Thyroid gland (tissue), 4 donors: ENCODE measurements around the gene AGAP4.
"Not testable (repeated sequence)": the region's sequence is repeated elsewhere in the genome, so short reads cannot be mapped to it uniquely, and the experiment has no call there.

ENCODE experiments used
- CTCF ChIP-seq, 6 experiments: fragments of 200-600 bp in 3 of 6; fragments of 450-650 bp in 3 of 6; sonication (generic) in 3 of 6; IDR thresholded peaks; one replicate each; pipeline ENCODE4 v1.5.1; 2016 to 2019; ENCODE audit warnings: antibody characterized with exemption in 6 of 6, mild to moderate bottlenecking in 2 of 6, inconsistent platforms in 1 of 6, moderate library complexity in 1 of 6
- POLR2A ChIP-seq, 2 donors: fragments of 450-650 bp; IDR thresholded peaks; one replicate each; pipeline ENCODE4 v1.6.1; 2017; ENCODE audit warnings: antibody characterized with exemption in 2 of 2, mild to moderate bottlenecking in 2 of 2, moderate library complexity in 1 of 2

GRCh38 chr10:45864264-45864663, 17.0 kb upstream of the AGAP4 start:
- not testable (repeated sequence) for TF ChIP-seq CTCF, POLR2A (IDR thresholded peaks at IDR 0.05)
